PC-3 (cell line): Measurements from ENCODE around the gene PPP2R5A. TPM values are rescaled to one million over a fixed set of nuclear protein-coding genes. Genes with fewer than 3 reads are reported as not detected.

Experiments used
- ATAC-seq: fragments of 200-7000 bp; cut with Tn5 transposase; 2 replicates; pipeline ENCODE4 v1.9.1; 2020; ENCODE audit warnings: mild to moderate bottlenecking, moderate library complexity
- BruUV-seq: library from RNA; stranded (reverse); fragments of 400-500 nt; replicated peaks from 2 replicates; lab custom pipeline; 2021; lab: Mats Ljungman, UMichigan
- CTCF ChIA-PET: fragments of 300-600 bp; sonication (Branson Sonifier 250); formaldehyde crosslinking; loops from one replicate; lab custom pipeline; 2022; ENCODE audit warnings: antibody characterized with exemption; lab: Charles Lee
- POLR2A ChIA-PET: fragments of 300-600 bp; sonication (Branson Sonifier 250); formaldehyde crosslinking; loops from one replicate; lab custom pipeline; 2022; ENCODE audit warnings: antibody characterized with exemption; ENCODE audit not compliant: unreplicated experiment; lab: Charles Lee
- DNase-seq: peaks from one replicate; pipeline ENCODE4 v3.0.0-alpha.2; 2015
- H2AFZ ChIP-seq: fragments of 300-600 bp; sonication (generic); 2 replicates; pipeline ENCODE4 v1.6.0; 2016; ENCODE audit warnings: antibody characterized with exemption, low read length
- H3F3A ChIP-seq: fragments of 300-600 bp; sonication (generic); one replicate; pipeline ENCODE4 v1.6.0; 2017; ENCODE audit warnings: antibody characterized with exemption, low read length, control low read depth, mild to moderate bottlenecking; ENCODE audit not compliant: unreplicated experiment
- H3K27ac ChIP-seq: fragments of 300-600 bp; sonication (generic); 2 replicates; pipeline ENCODE4 v1.5.1; 2016; ENCODE audit warnings: mild to moderate bottlenecking, low read length
- H3K27me3 ChIP-seq: fragments of 300-600 bp; sonication (generic); 2 replicates; pipeline ENCODE4 v1.6.1; 2016; ENCODE audit warnings: low read length, mixed read lengths
- H3K36me3 ChIP-seq: fragments of 300-600 bp; sonication (generic); 2 replicates; pipeline ENCODE4 v1.6.1; 2016; ENCODE audit warnings: low read depth, mixed run types, low read length, mixed read lengths
- H3K4me1 ChIP-seq: fragments of 300-600 bp; sonication (generic); 2 replicates; pipeline ENCODE4 v1.5.1; 2016; ENCODE audit warnings: low read length; ENCODE audit not compliant: insufficient read depth
- H3K4me2 ChIP-seq: fragments of 300-600 bp; sonication (generic); 2 replicates; pipeline ENCODE4 v1.6.0; 2016; ENCODE audit warnings: low read length
- H3K4me3 ChIP-seq: fragments of 300-600 bp; sonication (generic); 2 replicates; pipeline ENCODE4 v1.5.1; 2016; ENCODE audit warnings: mild to moderate bottlenecking, low read length, mixed read lengths
- H3K79me2 ChIP-seq: fragments of 300-600 bp; sonication (generic); 2 replicates; pipeline ENCODE4 v1.6.1; 2017; ENCODE audit warnings: low read length, mixed read lengths
- H3K9ac ChIP-seq: fragments of 300-600 bp; sonication (generic); 2 replicates; pipeline ENCODE4 v1.6.0; 2016; ENCODE audit warnings: mild to moderate bottlenecking, low read length
- H3K9me2 ChIP-seq: fragments of 300-600 bp; sonication (generic); replicated peaks from 2 replicates; pipeline ENCODE4 v1.6.1; 2016; ENCODE audit warnings: mixed run types, low read length, mixed read lengths
- H3K9me3 ChIP-seq: fragments of 300-600 bp; sonication (generic); 2 replicates; pipeline ENCODE4 v1.6.1; 2016; ENCODE audit warnings: low read length, mixed read lengths
- H4K20me1 ChIP-seq: fragments of 300-600 bp; sonication (generic); 2 replicates; pipeline ENCODE4 v1.6.1; 2016; ENCODE audit warnings: low read length, mixed read lengths
- EZH2 ChIP-seq: fragments of 300-600 bp; sonication (generic); IDR thresholded peaks from one replicate; pipeline ENCODE4 v1.6.1; 2017; ENCODE audit warnings: antibody characterized with exemption, mild to moderate bottlenecking, low read length; ENCODE audit not compliant: unreplicated experiment
- EZH2phosphoT487 ChIP-seq: fragments of 300-600 bp; sonication (generic); IDR thresholded peaks from 2 replicates; pipeline ENCODE4 v1.6.1; 2018; ENCODE audit warnings: mild to moderate bottlenecking, antibody characterized with exemption, low read length, borderline replicate concordance
- intact Hi-C: fragments of 100-400 bp; cut with micrococcal nuclease; formaldehyde crosslinking; loops from 2 replicates; pipeline ENCODE4 v1.9.0; 2023
- total RNA-seq: library from RNA; depleted of rRNA; stranded (reverse); fragments of >200 nt; gene quantifications from 2 replicates; pipeline ENCODE4 v1.2.3, GENCODE V29; 2014
- TF ChIP-seq, protein P1 (sequence below): fragments of 300-600 bp; sonication (generic); conservative IDR thresholded peaks from 2 replicates; pipeline ENCODE4 v1.5.1; 2017; ENCODE audit warnings: antibody characterized with exemption, low read depth, mild to moderate bottlenecking, low read length

The PPP2R5A gene
- total RNA-seq, 1 experiment from 2014 or later = 44.0 TPM

DNA sequence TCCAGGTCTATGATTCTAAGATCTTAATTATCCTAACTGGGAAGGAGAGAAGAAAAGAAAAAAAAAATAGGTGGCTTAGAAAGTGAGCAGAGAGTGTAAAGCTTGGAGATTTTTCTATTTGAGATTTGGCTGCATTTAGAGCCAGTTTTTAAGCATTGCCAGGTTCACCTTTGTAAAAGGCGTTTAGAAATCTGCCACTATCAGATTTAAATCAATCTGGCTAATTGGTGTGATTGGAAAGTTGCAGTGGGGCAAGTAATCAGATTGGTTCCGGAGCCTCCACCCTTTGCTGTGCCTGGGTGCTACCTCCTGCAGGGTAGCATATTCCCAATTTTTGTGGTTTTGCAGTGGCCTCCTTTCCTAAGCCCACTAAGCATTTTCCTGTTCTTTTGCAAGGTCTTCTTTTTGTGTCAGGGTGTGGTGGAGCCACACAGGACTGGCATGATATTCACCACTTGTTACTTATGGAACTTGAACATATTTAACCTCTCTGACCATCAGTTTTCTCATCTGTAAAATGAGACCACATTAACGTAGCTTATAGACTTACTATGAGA is 48.5 kb upstream of the PPP2R5A start:
- ChIA-PET POLR2A (no interaction called here), CTCF (no interaction called here)
- TF ChIP-seq, protein P1, sequence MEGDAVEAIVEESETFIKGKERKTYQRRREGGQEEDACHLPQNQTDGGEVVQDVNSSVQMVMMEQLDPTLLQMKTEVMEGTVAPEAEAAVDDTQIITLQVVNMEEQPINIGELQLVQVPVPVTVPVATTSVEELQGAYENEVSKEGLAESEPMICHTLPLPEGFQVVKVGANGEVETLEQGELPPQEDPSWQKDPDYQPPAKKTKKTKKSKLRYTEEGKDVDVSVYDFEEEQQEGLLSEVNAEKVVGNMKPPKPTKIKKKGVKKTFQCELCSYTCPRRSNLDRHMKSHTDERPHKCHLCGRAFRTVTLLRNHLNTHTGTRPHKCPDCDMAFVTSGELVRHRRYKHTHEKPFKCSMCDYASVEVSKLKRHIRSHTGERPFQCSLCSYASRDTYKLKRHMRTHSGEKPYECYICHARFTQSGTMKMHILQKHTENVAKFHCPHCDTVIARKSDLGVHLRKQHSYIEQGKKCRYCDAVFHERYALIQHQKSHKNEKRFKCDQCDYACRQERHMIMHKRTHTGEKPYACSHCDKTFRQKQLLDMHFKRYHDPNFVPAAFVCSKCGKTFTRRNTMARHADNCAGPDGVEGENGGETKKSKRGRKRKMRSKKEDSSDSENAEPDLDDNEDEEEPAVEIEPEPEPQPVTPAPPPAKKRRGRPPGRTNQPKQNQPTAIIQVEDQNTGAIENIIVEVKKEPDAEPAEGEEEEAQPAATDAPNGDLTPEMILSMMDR = no peak
- TF ChIP-seq EZH2phosphoT487 (no peak), EZH2 (no peak)
- DNase-seq (no peak), ATAC-seq (no peak)
- no peaks in the 10 kb centered on the region for H3F3A ChIP-seq
- no peak overlapping the region for H3K9ac ChIP-seq
- BruUV-seq = no TSS peak
- no peaks in the 10 kb centered on the region for H3K79me2 ChIP-seq
- no peak overlapping the region for H3K27ac ChIP-seq
- H3K4me3 ChIP-seq = no peak overlapping the region
- no peaks in the 10 kb centered on the region for H3K9me3 ChIP-seq
- no peaks in the 10 kb centered on the region for H3K27me3 ChIP-seq
- intact Hi-C loops = no loop called here
- H3K4me2 ChIP-seq = no peak overlapping the region
- H3K9me2 ChIP-seq = no peaks in the 10 kb centered on the region
- H3K36me3 ChIP-seq = no peaks in the 10 kb centered on the region
- no peaks in the 10 kb centered on the region for H4K20me1 ChIP-seq
- H2AFZ ChIP-seq = no peak overlapping the region
- H3K4me1 ChIP-seq = peaks cover 16% of the 10 kb centered on the region

DNA sequence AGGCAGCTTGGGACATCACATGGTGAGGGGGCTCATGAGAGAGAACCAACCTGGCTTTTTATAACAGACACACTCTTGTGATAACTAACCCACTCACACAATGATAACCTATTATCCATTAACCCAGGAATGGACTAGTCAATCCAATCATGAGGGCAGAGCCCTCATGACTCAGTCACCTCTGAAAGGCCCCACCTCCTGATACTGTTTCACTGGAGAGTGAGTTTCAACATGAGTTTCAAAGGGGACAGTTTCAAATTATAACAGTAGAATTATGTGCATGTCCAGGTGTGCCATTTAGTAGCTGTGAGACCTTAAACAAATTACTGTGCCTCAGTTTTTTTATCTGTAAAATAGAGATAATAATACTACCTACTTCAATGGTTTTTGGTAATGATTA is 47.6 kb upstream of the PPP2R5A start:
- intact Hi-C loops = no loop called here
- H4K20me1 ChIP-seq = no peaks in the 10 kb centered on the region
- H3K4me2 ChIP-seq = no peak overlapping the region
- ATAC-seq (no peak), DNase-seq (peak; percentile 56)
- H3F3A ChIP-seq = no peaks in the 10 kb centered on the region
- H3K4me3 ChIP-seq = no peak overlapping the region
- H3K9ac ChIP-seq = no peak overlapping the region
- H3K4me1 ChIP-seq = peaks cover 16% of the 10 kb centered on the region
- TF ChIP-seq, protein P1 = no peak
- TF ChIP-seq EZH2phosphoT487 = no peak
- no peak for TF ChIP-seq EZH2
- no peaks in the 10 kb centered on the region for H3K36me3 ChIP-seq
- no peaks in the 10 kb centered on the region for H3K9me3 ChIP-seq
- no peaks in the 10 kb centered on the region for H3K9me2 ChIP-seq
- no peaks in the 10 kb centered on the region for H3K79me2 ChIP-seq
- ChIA-PET CTCF (no interaction called here), POLR2A (interaction anchor here (0.6 kb wide), 1 partner anchor 167 kb away, joined by 3 read pairs; no protein-coding TSS in a partner anchor)
- no peaks in the 10 kb centered on the region for H3K27me3 ChIP-seq
- no peak overlapping the region for H3K27ac ChIP-seq
- H2AFZ ChIP-seq = no peak overlapping the region
- no TSS peak for BruUV-seq

DNA sequence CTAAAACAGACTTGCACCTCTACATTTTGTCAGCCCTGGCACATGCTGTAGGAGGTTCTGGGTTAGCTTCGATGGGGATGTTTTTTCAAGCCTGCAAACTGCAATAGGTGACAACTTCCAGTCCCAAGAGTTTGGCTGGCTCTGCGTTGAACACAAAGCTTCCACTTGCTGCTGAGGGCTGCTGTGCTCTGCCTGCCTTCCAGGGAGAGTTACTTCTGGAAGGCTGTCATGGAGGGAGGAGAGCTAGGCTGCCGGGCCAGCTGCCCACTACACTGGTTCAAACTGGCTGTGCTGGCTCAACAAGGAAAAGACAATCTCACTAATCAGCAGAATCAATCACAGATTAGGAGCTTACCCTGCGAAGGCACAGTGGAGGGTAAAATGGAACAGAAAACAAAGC is 46.7 kb upstream of the PPP2R5A start:
- ChIA-PET POLR2A (interaction anchor here (0.6 kb wide), 2 partner anchors 136 to 167 kb away, joined by 3 read pairs; no protein-coding TSS in a partner anchor), CTCF (interaction anchor here (0.7 kb wide), 1 partner anchor 270 kb away, joined by 6 read pairs; no protein-coding TSS in a partner anchor)
- TF ChIP-seq EZH2 (no peak), EZH2phosphoT487 (no peak)
- TF ChIP-seq, protein P1 = no peak
- Histone ChIP-seq H3K4me2 (no peak overlapping the region), H3K9me3 (no peaks in the 10 kb centered on the region), H4K20me1 (no peaks in the 10 kb centered on the region), H3K27me3 (no peaks in the 10 kb centered on the region), H3K79me2 (no peaks in the 10 kb centered on the region), H3F3A (no peaks in the 10 kb centered on the region), H3K9ac (no peak overlapping the region), H3K36me3 (no peaks in the 10 kb centered on the region), H2AFZ (0 out of 2 replicates have a peak overlapping the region, but pooled peaks have one; percentile 6), H3K27ac (no peak overlapping the region), H3K4me1 (peaks cover 16% of the 10 kb centered on the region), H3K9me2 (no peaks in the 10 kb centered on the region), H3K4me3 (no peak overlapping the region)
- DNase-seq = no peak
- intact Hi-C loops = no loop called here
- no TSS peak for BruUV-seq
- ATAC-seq = no peak
